K562 (cell line): Measurements from ENCODE around the gene NAB1. TPM values are rescaled to one million over a fixed set of nuclear protein-coding genes. Genes with fewer than 3 reads are reported as not detected.

Experiments used
- ATAC-seq: fragments of 200-7000 bp; cut with Tn5 transposase; 3 replicates; pipeline ENCODE4 v1.9.1; 2020; ENCODE audit warnings: moderate library complexity
- BruUV-seq: library from RNA; stranded (reverse); fragments of 400-500 nt; replicated peaks from 2 replicates; lab custom pipeline; 2021; lab: Mats Ljungman, UMichigan
- CTCF ChIA-PET: fragments of 300-600 bp; formaldehyde crosslinking; extraction: SDS; loops from one replicate; lab custom pipeline; 2021; ENCODE audit warnings: low intra/inter-chr PET ratio; lab: Yijun Ruan, JAX
- POLR2A ChIA-PET: fragments of 300-600, 350-650 bp; sonication (Branson Sonifier 250); formaldehyde crosslinking; extraction: SDS; loops from one replicate; lab custom pipeline; 2021; ENCODE audit warnings: antibody characterized with exemption, inconsistent platforms; lab: Yijun Ruan, JAX
- DNase-seq, 4 experiments: peaks; one replicate each; pipeline versions ENCODE4 v3.0.0 to v3.0.0-alpha.2; 2011 to 2018; ENCODE audit warnings: low spot score in 3 of 4, mixed read lengths in 3 of 4; ENCODE audit errors: extremely low read depth in 1 of 4
- FAIRE-seq: peaks from 2 replicates; lab custom pipeline; 2011; peaks lifted over from hg19 to GRCh38; lab: Jason Lieb, UNC
- H2AFZ ChIP-seq: 2 replicates; pipeline ENCODE4 v1.6.0; 2011; ENCODE audit warnings: low read depth, low read length, control low read depth, inconsistent platforms
- H3K27ac ChIP-seq: fragments of 200-600 bp; 3 replicates; pipeline ENCODE4 v1.8.0; 2011; ENCODE audit warnings: low read depth, mild to moderate bottlenecking, control low read depth, inconsistent platforms, low read length, moderate library complexity, mixed read lengths; ENCODE audit errors: extremely low read depth
- H3K27me3 ChIP-seq, 2 experiments: fragments of 300-600 bp in 1 of 2; 2 replicates in 1 of 2; 3 replicates in 1 of 2; pipeline versions ENCODE4 v1.6.0 to v1.8.0; 2011; ENCODE audit warnings: inconsistent platforms in 2 of 2, low read length in 2 of 2, mild to moderate bottlenecking in 1 of 2, mixed read lengths in 1 of 2, moderate library complexity in 1 of 2; ENCODE audit not compliant: control insufficient read depth in 2 of 2, insufficient read depth in 2 of 2
- H3K36me3 ChIP-seq: fragments of 300-600 bp; 3 replicates; pipeline ENCODE4 v1.8.0; 2011; ENCODE audit warnings: mild to moderate bottlenecking, low read length, inconsistent platforms; ENCODE audit not compliant: control insufficient read depth, insufficient read depth
- H3K4me1 ChIP-seq, 2 experiments: fragments of 200-600 bp in 1 of 2; replicated peaks in 1 of 2; 2 replicates in 1 of 2; 3 replicates in 1 of 2; pipeline versions ENCODE4 v1.5.1 to v1.8.0; 2011; ENCODE audit warnings: inconsistent platforms in 2 of 2, low read length in 2 of 2, mild to moderate bottlenecking in 1 of 2, mixed read lengths in 1 of 2, moderate library complexity in 1 of 2; ENCODE audit not compliant: control insufficient read depth in 2 of 2, insufficient read depth in 2 of 2
- H3K4me2 ChIP-seq: 2 replicates; pipeline ENCODE4 v1.6.1; 2011; ENCODE audit warnings: low read length, control low read depth, inconsistent platforms, mixed read lengths; ENCODE audit not compliant: insufficient read depth
- H3K4me3 ChIP-seq: fragments of 200-600 bp; sonication (generic), shearing (Covaris generic); 2 replicates; pipeline ENCODE4 v1.5.1; 2016; ENCODE audit warnings: control low read depth, inconsistent platforms
- H3K79me2 ChIP-seq: fragments of 200-600 bp; 3 replicates; pipeline ENCODE4 v1.8.0; 2011; ENCODE audit warnings: low read length, inconsistent platforms; ENCODE audit not compliant: control insufficient read depth, insufficient read depth
- H3K9ac ChIP-seq, 2 experiments: 2 replicates each; pipeline versions ENCODE4 v1.6.0 to v1.6.1; 2011; ENCODE audit warnings: low read depth in 2 of 2, low read length in 2 of 2, control low read depth in 1 of 2, inconsistent platforms in 1 of 2, mild to moderate bottlenecking in 1 of 2, mixed read lengths in 1 of 2; ENCODE audit not compliant: insufficient read depth in 1 of 2
- H3K9me1 ChIP-seq: one replicate; pipeline ENCODE4 v1.6.0; 2011; ENCODE audit warnings: inconsistent platforms, mild to moderate bottlenecking, low read length, moderate library complexity; ENCODE audit not compliant: control insufficient read depth, insufficient read depth
- H3K9me3 ChIP-seq: replicated peaks from 2 replicates; pipeline ENCODE4 v1.5.1; 2011; ENCODE audit warnings: low read depth, low read length, inconsistent platforms; ENCODE audit not compliant: control insufficient read depth, insufficient read depth
- H4K20me1 ChIP-seq: replicated peaks from 2 replicates; pipeline ENCODE4 v1.6.1; 2011; ENCODE audit warnings: low read length, inconsistent platforms, mixed read lengths; ENCODE audit not compliant: control insufficient read depth, insufficient read depth
- BCOR ChIP-seq: fragments of 450-650 bp; IDR thresholded peaks from 2 replicates; pipeline ENCODE4 v1.6.1; 2016
- GTF2E2 ChIP-seq: fragments of 200-800 bp; sonication (Bioruptor generic); IDR thresholded peaks from 2 replicates; pipeline ENCODE4 v1.6.1; 2016; ENCODE audit warnings: missing genetic modification characterization, missing compliant biosample characterization
- HES1 ChIP-seq: fragments of 450-650 bp; IDR thresholded peaks from 2 replicates; pipeline ENCODE4 v1.6.1; 2016; ENCODE audit warnings: low read depth, mild to moderate bottlenecking, moderate library complexity
- HMBOX1 ChIP-seq: sonication (generic); IDR thresholded peaks from 2 replicates; pipeline ENCODE4 v1.6.1; 2016
- HMG20B ChIP-seq: fragments of 250-450 bp; sonication (Bioruptor Pico); IDR thresholded peaks from 2 replicates; pipeline ENCODE4 v1.5.0; 2021; ENCODE audit warnings: mild to moderate bottlenecking
- KAT7 ChIP-seq: sonication (generic); formaldehyde crosslinking; IDR thresholded peaks from 2 replicates; pipeline ENCODE4 v1.8.0; 2022; ENCODE audit warnings: missing genetic modification reagents, mild to moderate bottlenecking, borderline replicate concordance
- KDM1A ChIP-seq, 2 experiments: fragments of 450-650 bp; IDR thresholded peaks; 2 replicates each; pipeline ENCODE4 v1.6.1; 2016; ENCODE audit warnings: mild to moderate bottlenecking in 2 of 2
- NEUROD1 ChIP-seq: fragments of 150-350 bp; IDR thresholded peaks from 2 replicates; pipeline ENCODE4 v1.6.1; 2014; ENCODE audit warnings: borderline replicate concordance, low read length, low read depth; ENCODE audit not compliant: partially characterized antibody
- RBM25 ChIP-seq: fragments of 200-400 bp; formaldehyde crosslinking; IDR thresholded peaks from 2 replicates; pipeline ENCODE4 v1.6.1; 2018; ENCODE audit warnings: low read length, low read depth, moderate library complexity; ENCODE audit not compliant: severe bottlenecking
- SLC30A9 ChIP-seq: fragments of 250-450 bp; sonication (Bioruptor Pico); IDR thresholded peaks from 2 replicates; pipeline ENCODE4 v1.8.0; 2022; ENCODE audit warnings: mild to moderate bottlenecking, moderate library complexity
- U2AF1 ChIP-seq: fragments of 200-400 bp; formaldehyde crosslinking; optimal IDR thresholded peaks from 2 replicates; pipeline ENCODE3; 2017; ENCODE audit warnings: mild to moderate bottlenecking, low read depth, low read length, moderate library complexity
- ZNF785 ChIP-seq: fragments of 250-450 bp; sonication (Bioruptor Pico); IDR thresholded peaks from 2 replicates; pipeline ENCODE4 v1.4.0; 2020; ENCODE audit warnings: mild to moderate bottlenecking
- ZSCAN29 ChIP-seq: fragments of 450-650 bp; IDR thresholded peaks from 2 replicates; pipeline ENCODE4 v1.6.1; 2017
- WGBS: fragments of 100-300 bp; shearing (Covaris generic); methylation state at CpG from one replicate; pipeline ENCODE4 v1.1.6; 2016; ENCODE audit warnings: low coverage, mixed read lengths; ENCODE audit not compliant: insufficient coverage; ENCODE audit errors: missing lambda C conversion rate; 5-methylcytosine and 5-hydroxymethylcytosine counted together
- in situ Hi-C: fragments of 300-500 bp; cut with MboI; formaldehyde crosslinking; loops from 4 replicates; pipeline ENCODE4 v1.15.0; 2018; ENCODE audit warnings: inconsistent platforms, mixed read lengths
- intact Hi-C: fragments of 100-400 bp; cut with micrococcal nuclease; formaldehyde crosslinking; loops from 2 replicates; pipeline ENCODE4 v1.14.2; 2022
- polyA plus RNA-seq, 8 experiments: library from polyadenylated mRNA; depleted of rRNA in 4 of 8; stranded (reverse) in 5 of 8; unstranded in 3 of 8; fragments of >200 nt; fragmentation: Nextera tagmentation in 2 of 8; fragmentation: Illumina TruSeq in 1 of 8; extraction: Ambion mirVana in 2 of 8; extraction: Trizol in 1 of 8; gene quantifications; 2 replicates each; pipeline versions ENCODE4 v1.2.1 to v1.2.3, GENCODE V29; 2011 to 2014; ENCODE audit warnings: inconsistent platforms in 1 of 8, missing spikeins in 1 of 8
- total RNA-seq, 7 experiments: library from RNA; depleted of rRNA in 6 of 7; stranded (reverse); fragments of >200 nt in 6 of 7; fragmentation: Illumina TruSeq in 2 of 7; extraction: Trizol in 2 of 7; gene quantifications; 2 replicates each; pipeline versions ENCODE4 v1.2.1 to v1.2.3, GENCODE V29; 2011 to 2021; ENCODE audit warnings: low replicate concordance in 1 of 7

The NAB1 gene
- total and polyA plus RNA-seq, 9 of the 15 experiments (the other 6 are each of a cell fraction or from before 2014, with no cell fraction given), result 3.1 to 23.0 (median 16.3) TPM

GRCh38 chr2:190696792-190697398 is 48.0 kb downstream of the NAB1 start:
- CTCF ChIA-PET, result no interaction called here
- POLR2A ChIA-PET, result interaction anchor here (0.5 kb wide), 1 partner anchor 163 kb away, joined by 4 read pairs; no protein-coding TSS in a partner anchor
- 24% methylated on average over 3 of the region's 3 CpGs for WGBS
- H3K9me1 ChIP-seq, result no peaks in the 10 kb centered on the region
- H3K4me1 ChIP-seq, result no peaks in the 10 kb centered on the region; a peak in 1 of 5 replicates
- no peak overlapping the region for H2AFZ ChIP-seq
- no peaks in the 10 kb centered on the region for H3K9me3 ChIP-seq
- H3K79me2 ChIP-seq, result no peaks in the 10 kb centered on the region
- no peak overlapping the region for H3K4me3 ChIP-seq
- no peak overlapping the region for H3K4me2 ChIP-seq
- BruUV-seq, result no TSS peak
- TF ChIP-seq ZNF785 (CRISPR knock-in tag) (no peak), KDM1A (IDR thresholded peaks at IDR 0.05) (peak in 1 of 2 experiments; percentile 25; a peak in 1 of 4 replicates), RBM25 (peak; percentile 72), GTF2E2 (tag) (no peak), HMBOX1 (peak; percentile 54; the same call in 1 of the 2 replicates), NEUROD1 (no peak), BCOR (0 out of 2 replicates have a peak, but pooled peaks have one; percentile 60), ZSCAN29 (no peak), HES1 (no peak), HMG20B (CRISPR knock-in tag) (no peak), U2AF1 (no peak), KAT7 (no peak), SLC30A9 (CRISPR knock-in tag) (no peak)
- intact Hi-C loops, result no loop called here
- H4K20me1 ChIP-seq, result no peaks in the 10 kb centered on the region
- no peaks in the 10 kb centered on the region for H3K27me3 ChIP-seq
- in situ Hi-C loops, result no loop called here
- DNase-seq (peak in 1 of 4 experiments; percentile 17), FAIRE-seq (no peak), ATAC-seq (peak; percentile 46)
- no peaks in the 10 kb centered on the region; the same call in 2 of the 3 replicates for H3K36me3 ChIP-seq
- no peak overlapping the region for H3K27ac ChIP-seq
- no peak overlapping the region for H3K9ac ChIP-seq
